ENCODE results near the gene GLRA3. TPM values are rescaled to one million over a fixed set of nuclear protein-coding genes. Genes with fewer than 3 reads are reported as not detected.

Gene GLRA3
- polyA plus RNA-seq, 1 donor from 2014 or later, result 0.76 TPM

- no peaks in the 10 kb centered on the region for H3F3A ChIP-seq (ENCODE audit: insufficient read depth, low read length, poor library complexity, severe bottlenecking)
- no peaks in the 10 kb centered on the region for H3K9me3 ChIP-seq (ENCODE audit: low read length)
- no peaks in the 10 kb centered on the region for H4K20me1 ChIP-seq (ENCODE audit: insufficient read depth)
- no peaks in the 10 kb centered on the region for H3K36me3 ChIP-seq (ENCODE audit: insufficient read depth, low read length)
- no peak overlapping the region for H3K27ac ChIP-seq (ENCODE audit: low read length)
- no peaks in the 10 kb centered on the region for H3K79me2 ChIP-seq (replicated peaks; ENCODE audit: insufficient read depth, low read length)
- no peaks in the 10 kb centered on the region for H3K9me2 ChIP-seq (ENCODE audit: insufficient read depth, low read length)
- H3K4me2 ChIP-seq (ENCODE audit: low read length), result no peak overlapping the region
- H2AFZ ChIP-seq (ENCODE audit: low read depth, low read length), result no peak overlapping the region
- H3K4me3 ChIP-seq (ENCODE audit: low read length), result no peak overlapping the region
- H3K27me3 ChIP-seq (ENCODE audit: insufficient read depth, low read depth, low read length), result no peaks in the 10 kb centered on the region
- TF ChIP-seq POLR2AphosphoS5 (IDR thresholded peaks at IDR 0.05) (no peak), EP300 (conservative IDR thresholded peaks at IDR 0.05; ENCODE audit: poor library complexity, severe bottlenecking) (no peak), EZH2 (IDR thresholded peaks at IDR 0.05; ENCODE audit: borderline replicate concordance, insufficient read depth, low read length, poor library complexity, severe bottlenecking) (no peak), CTCF (IDR thresholded peaks at IDR 0.05; ENCODE audit: poor library complexity, severe bottlenecking) (no peak), RAD21 (conservative IDR thresholded peaks at IDR 0.05) (no peak), TAF1 (IDR thresholded peaks at IDR 0.05; ENCODE audit: low read depth) (no peak), REST (IDR thresholded peaks at IDR 0.05; ENCODE audit: borderline replicate concordance) (no peak), SMC3 (conservative IDR thresholded peaks at IDR 0.05; ENCODE audit: poor library complexity) (no peak), MXI1 (conservative IDR thresholded peaks at IDR 0.05; ENCODE audit: poor library complexity, severe bottlenecking) (no peak)
- H3K9ac ChIP-seq (ENCODE audit: low read length), result no peak overlapping the region
These were observed 65.5 kb downstream of the GLRA3 start for GRCh38 chr4:174763454-174764104.

GRCh38 chr4:174761451-174761850 is 67.6 kb downstream of the GLRA3 start:
- Histone ChIP-seq H3K36me3 (ENCODE audit: insufficient read depth, low read length) (no peaks in the 10 kb centered on the region), H3F3A (ENCODE audit: insufficient read depth, low read length, poor library complexity, severe bottlenecking) (no peaks in the 10 kb centered on the region), H3K27ac (ENCODE audit: low read length) (no peak overlapping the region), H3K4me2 (ENCODE audit: low read length) (no peak overlapping the region), H3K9me2 (ENCODE audit: insufficient read depth, low read length) (no peaks in the 10 kb centered on the region), H3K79me2 (replicated peaks; ENCODE audit: insufficient read depth, low read length) (no peaks in the 10 kb centered on the region), H4K20me1 (ENCODE audit: insufficient read depth) (no peaks in the 10 kb centered on the region), H3K4me3 (ENCODE audit: low read length) (no peak overlapping the region), H3K27me3 (ENCODE audit: insufficient read depth, low read depth, low read length) (no peaks in the 10 kb centered on the region), H3K9ac (ENCODE audit: low read length) (no peak overlapping the region), H3K9me3 (ENCODE audit: low read length) (no peaks in the 10 kb centered on the region), H2AFZ (ENCODE audit: low read depth, low read length) (no peak overlapping the region)
- TF ChIP-seq MXI1 (conservative IDR thresholded peaks at IDR 0.05; ENCODE audit: poor library complexity, severe bottlenecking) (no peak), EZH2 (IDR thresholded peaks at IDR 0.05; ENCODE audit: borderline replicate concordance, insufficient read depth, low read length, poor library complexity, severe bottlenecking) (no peak), CTCF (IDR thresholded peaks at IDR 0.05; ENCODE audit: poor library complexity, severe bottlenecking) (no peak)
